HG03108 (cell line): ENCODE measurements around the gene TWSG1.
A peak's percentile ranks its signal among the peaks of the same experiment; 100 is the strongest.
"Not testable (repeated sequence)": the region's sequence is repeated elsewhere in the genome, so short reads cannot be mapped to it uniquely, and the experiment has no call there.

Source experiments
- ATAC-seq: cut with Tn5 transposase; IDR thresholded peaks from one replicate; pipeline ENCODE4 v1.9.1; 2021; ENCODE audit warnings: moderate library complexity; ENCODE audit not compliant: unreplicated experiment

The TWSG1 gene

GRCh38 chr18:9334973-9335696 lies 562 bp downstream of the TWSG1 start:
- peak; percentile 35 for ATAC-seq

GRCh38 chr18:9335697-9336045 lies 1.1 kb downstream of the TWSG1 start:
- no peak for ATAC-seq

- ATAC-seq: no peak
These were observed 2.3 kb downstream of the TWSG1 start for GRCh38 chr18:9336827-9337226.

- ATAC-seq: no peak
These were observed 3.3 kb downstream of the TWSG1 start for GRCh38 chr18:9337873-9338272.

GRCh38 chr18:9340472-9340871 lies 5.9 kb downstream of the TWSG1 start:
- no peak for ATAC-seq

GRCh38 chr18:9343577-9343976 lies 9.0 kb downstream of the TWSG1 start:
- no peak for ATAC-seq

DNA sequence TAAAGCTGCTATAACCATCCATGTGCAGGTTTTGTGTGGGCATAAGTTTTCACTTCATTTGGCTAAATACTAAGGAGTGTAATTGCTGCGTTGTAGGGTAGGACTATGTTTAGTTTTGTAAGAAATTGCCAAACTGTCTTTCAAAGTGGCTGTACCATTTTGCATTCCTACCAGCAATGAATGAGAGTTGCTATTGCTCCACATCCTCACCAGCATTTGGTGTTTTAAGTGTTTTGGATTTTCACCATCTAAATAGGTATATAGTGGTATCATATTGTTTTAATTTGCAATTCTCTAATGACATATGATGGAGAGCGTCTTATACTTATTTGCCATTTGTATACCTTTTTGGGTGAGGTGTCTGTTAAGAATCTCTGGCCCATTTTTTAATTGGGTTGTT lies 12.2 kb downstream of the TWSG1 start:
- no peak for ATAC-seq

- ATAC-seq: no peak
These were observed 13.6 kb downstream of the TWSG1 start for GRCh38 chr18:9348079-9348671.

- ATAC-seq: no peak
These were observed 14.2 kb downstream of the TWSG1 start for GRCh38 chr18:9348766-9349165.

DNA sequence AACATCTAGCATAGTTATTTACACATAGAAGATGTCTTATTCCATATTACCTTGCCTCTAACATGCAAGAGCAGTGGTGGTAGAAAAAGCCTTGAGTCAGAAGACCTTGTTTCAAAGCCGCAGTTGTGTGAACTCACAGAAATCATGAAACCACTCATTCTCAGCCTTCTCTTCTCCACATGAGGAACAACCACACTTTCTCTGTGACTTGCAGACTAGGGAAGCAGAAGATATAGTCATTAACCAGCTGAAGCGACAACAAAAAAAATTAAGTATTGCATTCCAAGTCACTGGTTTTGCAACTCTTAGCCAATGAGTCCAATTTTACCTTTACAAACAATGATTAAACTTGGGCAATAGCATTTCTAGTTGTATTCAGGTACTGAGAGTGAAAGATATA lies 19.0 kb downstream of the TWSG1 start:
- ATAC-seq: peak; percentile 90

DNA sequence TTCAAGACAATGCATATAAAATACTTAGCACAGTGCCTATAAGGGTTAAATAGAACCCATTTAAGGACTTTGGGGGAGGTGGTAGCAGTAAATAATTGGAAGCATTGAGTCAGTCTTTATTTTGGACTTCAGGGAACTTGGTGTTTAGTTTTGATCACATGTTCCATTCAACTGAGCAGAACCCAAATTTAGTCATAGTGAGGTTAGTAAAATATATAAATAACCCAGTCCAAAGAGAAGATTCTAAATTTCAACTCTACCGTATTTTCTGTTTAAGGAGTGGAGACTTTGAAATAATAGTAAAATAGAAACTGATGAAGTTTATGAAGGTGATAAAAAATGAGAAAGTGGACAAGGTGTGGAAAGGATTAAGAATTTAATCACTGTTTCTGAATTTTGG lies 19.7 kb downstream of the TWSG1 start:
- ATAC-seq: peak; percentile 46

GRCh38 chr18:9356976-9357375 lies 22.4 kb downstream of the TWSG1 start:
- no peak for ATAC-seq

DNA sequence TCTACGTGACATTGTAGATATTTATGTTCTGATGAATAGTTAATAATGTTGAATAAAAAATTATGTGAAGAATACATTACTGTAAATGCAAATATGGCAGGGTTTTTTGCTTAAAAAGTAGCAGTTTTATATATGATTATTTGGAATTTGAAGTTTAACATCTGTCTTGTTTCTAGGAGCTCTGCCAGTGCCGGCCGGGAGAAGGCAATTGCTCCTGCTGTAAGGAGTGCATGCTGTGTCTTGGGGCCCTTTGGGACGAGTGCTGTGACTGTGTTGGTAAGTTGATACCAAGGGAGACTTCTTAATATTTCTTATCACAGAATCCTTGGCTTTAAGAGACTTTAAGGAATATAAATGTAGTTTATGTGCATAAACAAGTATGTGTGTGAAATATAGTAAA lies 25.2 kb downstream of the TWSG1 start:
- no peak for ATAC-seq

GRCh38 chr18:9361191-9361590 lies 26.6 kb downstream of the TWSG1 start:
- no peak for ATAC-seq

DNA sequence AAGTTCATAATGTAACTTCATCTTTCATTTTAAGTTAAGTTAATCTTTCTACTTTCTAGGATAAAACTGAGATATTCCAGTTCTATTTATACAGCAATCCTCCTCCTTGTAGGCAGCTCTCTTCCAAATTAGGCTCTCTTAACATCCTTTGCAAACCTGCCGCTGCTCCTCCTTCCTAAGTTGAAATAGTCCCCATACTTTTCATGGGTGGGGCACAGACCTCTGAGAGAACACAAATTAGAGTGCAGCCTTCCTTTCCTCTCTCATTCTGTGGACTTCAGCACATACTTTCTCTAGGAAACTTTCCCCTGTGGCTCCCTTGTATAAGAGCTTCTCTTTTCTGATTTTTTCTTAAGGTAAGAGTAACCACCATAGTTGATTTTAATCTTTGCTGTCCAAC lies 28.3 kb downstream of the TWSG1 start:
- ATAC-seq: no peak

DNA sequence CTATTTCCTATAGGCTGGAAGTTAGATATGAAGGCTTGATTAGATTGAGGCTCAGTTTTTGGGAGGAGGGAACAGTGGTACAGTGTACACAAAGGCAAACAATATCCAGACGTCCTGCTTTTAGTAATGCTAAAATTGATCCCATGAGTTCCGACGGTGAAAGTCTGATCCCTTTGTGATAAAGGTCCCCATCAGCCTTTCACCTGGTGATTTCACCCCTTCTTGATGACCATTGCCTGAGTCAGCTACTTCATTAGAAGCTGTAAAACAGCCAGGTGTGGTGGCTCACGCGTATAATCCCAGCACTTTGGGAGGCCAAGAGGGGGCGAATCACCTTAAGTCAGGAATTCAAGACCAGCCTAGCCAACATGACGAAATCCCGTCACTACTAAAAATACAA lies 29.7 kb downstream of the TWSG1 start:
- ATAC-seq: no peak

DNA sequence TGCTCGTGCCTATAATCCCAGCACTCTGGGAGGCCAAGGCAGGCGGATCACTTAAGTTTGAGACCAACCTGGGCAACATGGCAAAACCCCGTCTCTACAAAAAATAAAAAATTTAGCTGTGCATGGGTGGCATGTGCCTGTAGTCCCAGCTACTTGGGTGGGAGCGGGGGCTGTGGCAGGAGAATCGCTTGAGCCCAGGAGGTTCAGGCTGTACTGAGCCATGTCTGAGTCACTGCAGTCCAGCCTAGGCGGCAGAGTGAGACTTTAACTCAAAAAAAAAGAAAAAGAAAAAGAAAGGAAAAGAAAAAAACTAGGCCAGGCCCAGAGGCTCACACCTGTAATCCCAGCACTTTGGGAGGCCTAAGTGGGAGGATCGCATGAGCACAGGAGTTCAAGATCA lies 30.8 kb downstream of the TWSG1 start:
- no peak for ATAC-seq

DNA sequence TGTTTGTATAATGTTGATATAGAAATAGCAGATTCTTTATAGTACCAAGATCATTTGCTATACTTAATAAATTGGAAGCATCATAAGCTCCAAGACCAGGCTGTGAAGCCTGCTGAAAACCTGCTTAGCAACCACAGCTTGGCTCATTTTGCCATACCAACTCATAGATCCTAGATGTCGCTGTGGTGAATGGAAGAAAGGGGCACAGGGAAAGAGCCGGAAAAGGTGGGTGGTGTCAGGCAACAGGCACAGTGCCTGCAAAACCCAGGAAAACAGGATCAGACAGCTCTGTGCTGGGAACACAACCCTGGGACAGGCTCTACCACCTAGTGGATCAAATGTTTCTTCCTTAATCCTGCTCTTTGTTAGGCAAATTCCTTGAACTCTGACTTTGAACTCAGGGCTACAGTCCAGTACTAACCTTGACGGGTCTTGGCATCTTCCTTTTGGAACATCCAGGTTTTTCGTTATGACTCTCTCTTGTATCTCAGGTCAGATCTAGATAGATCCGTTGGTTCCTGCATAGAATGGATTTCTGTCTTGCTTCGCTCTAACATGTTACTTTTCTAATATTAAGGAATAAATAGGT lies 31.6 kb downstream of the TWSG1 start:
- no peak for ATAC-seq

- ATAC-seq: not testable (repeated sequence)
These were observed 38.7 kb downstream of the TWSG1 start for GRCh38 chr18:9373254-9373653.

- ATAC-seq: no peak
These were observed 44.5 kb downstream of the TWSG1 start for GRCh38 chr18:9379118-9379517.

DNA sequence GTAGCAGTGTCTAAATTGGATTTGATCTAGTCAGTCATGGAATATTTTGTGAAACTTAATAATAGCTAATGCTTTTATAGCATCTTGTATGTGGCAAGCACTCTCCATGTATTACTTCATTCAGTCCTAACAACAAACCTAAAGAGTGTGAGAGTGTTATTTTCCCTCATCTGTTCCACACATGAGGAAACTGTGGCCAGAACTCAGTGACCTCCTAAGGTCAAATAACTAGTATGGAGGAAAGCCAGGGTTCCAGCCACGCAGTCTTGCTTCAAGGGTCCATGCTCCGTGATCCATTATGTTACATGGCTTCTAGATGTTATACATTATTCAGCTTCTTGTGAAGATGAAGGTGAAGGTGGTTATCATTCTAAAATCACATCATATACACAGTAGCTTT lies 45.5 kb downstream of the TWSG1 start:
- ATAC-seq: no peak

- no peak for ATAC-seq
These were observed 46.2 kb downstream of the TWSG1 start for GRCh38 chr18:9380621-9381395.
